DOHH2 (cell line): Measurements from ENCODE around the gene FAM219A.

Source experiments
- H3F3A ChIP-seq: fragments of 200-600 bp; sonication (generic), shearing (Covaris generic); 2 replicates; pipeline ENCODE4 v1.6.0; 2016; ENCODE audit warnings: antibody characterized with exemption, mild to moderate bottlenecking; ENCODE audit not compliant: control insufficient read depth, insufficient read depth
- H3K27ac ChIP-seq: fragments of 200-600 bp; sonication (generic); 2 replicates; pipeline ENCODE4 v1.5.1; 2014; ENCODE audit warnings: low read depth, mild to moderate bottlenecking, low read length, moderate library complexity
- H3K27me3 ChIP-seq: fragments of 200-600 bp; sonication (generic); 2 replicates; pipeline ENCODE4 v1.6.1; 2014; ENCODE audit warnings: mild to moderate bottlenecking, low read length, mixed read lengths; ENCODE audit not compliant: control insufficient read depth
- H3K36me3 ChIP-seq: fragments of 200-600 bp; sonication (generic); 2 replicates; pipeline ENCODE4 v1.6.1; 2014; ENCODE audit warnings: mild to moderate bottlenecking, low read length, moderate library complexity, mixed read lengths; ENCODE audit not compliant: control insufficient read depth
- H3K4me1 ChIP-seq: fragments of 200-600 bp; sonication (generic); 2 replicates; pipeline ENCODE4 v1.6.1; 2014; ENCODE audit warnings: mild to moderate bottlenecking, low read length, mixed read lengths; ENCODE audit not compliant: control insufficient read depth
- H3K4me2 ChIP-seq: fragments of 200-600 bp; sonication (generic); 2 replicates; pipeline ENCODE4 v1.6.0; 2014; ENCODE audit warnings: mild to moderate bottlenecking, low read length, moderate library complexity
- H3K4me3 ChIP-seq: fragments of 200-600 bp; sonication (generic); 2 replicates; pipeline ENCODE4 v1.5.1; 2014; ENCODE audit warnings: mild to moderate bottlenecking, low read length, mixed read lengths
- H3K79me2 ChIP-seq: fragments of 200-600 bp; sonication (generic); 2 replicates; pipeline ENCODE4 v1.6.1; 2014; ENCODE audit warnings: mild to moderate bottlenecking, low read length, mixed read lengths; ENCODE audit not compliant: control insufficient read depth
- H3K9me2 ChIP-seq: fragments of 200-600 bp; sonication (generic); replicated peaks from 2 replicates; pipeline ENCODE4 v1.6.1; 2014; ENCODE audit warnings: mild to moderate bottlenecking, low read length, mixed read lengths; ENCODE audit not compliant: control insufficient read depth
- H3K9me3 ChIP-seq: fragments of 200-600 bp; sonication (generic); 2 replicates; pipeline ENCODE4 v1.6.1; 2014; ENCODE audit warnings: antibody characterized with exemption, low read length, mixed read lengths; ENCODE audit not compliant: control insufficient read depth, insufficient read depth
- H4K20me1 ChIP-seq: fragments of 200-600 bp; sonication (generic); 2 replicates; pipeline ENCODE4 v1.6.0; 2014; ENCODE audit warnings: low read depth, mild to moderate bottlenecking, antibody characterized with exemption, low read length, moderate library complexity; ENCODE audit not compliant: control insufficient read depth, insufficient read depth
- CTCF ChIP-seq: fragments of 200-600 bp; sonication (generic); IDR thresholded peaks from one replicate; pipeline ENCODE4 v1.5.1; 2014; ENCODE audit warnings: antibody characterized with exemption, mild to moderate bottlenecking, low read depth, low read length; ENCODE audit not compliant: poor library complexity, severe bottlenecking
- EZH2phosphoT487 ChIP-seq: fragments of 200-600 bp; sonication (generic); IDR thresholded peaks from 2 replicates; pipeline ENCODE4 v1.6.1; 2017; ENCODE audit warnings: borderline replicate concordance, mild to moderate bottlenecking, antibody characterized with exemption, low read length, moderate library complexity, mixed read lengths

FAM219A gene

GRCh38 chr9:34380034-34380510, 78.3 kb downstream of the FAM219A start:
- H3K79me2 ChIP-seq = no peaks in the 10 kb centered on the region
- H3K27me3 ChIP-seq = peaks cover 19% of the 10 kb centered on the region
- H4K20me1 ChIP-seq = no peaks in the 10 kb centered on the region
- TF ChIP-seq EZH2phosphoT487 = no peak
- no peak for TF ChIP-seq CTCF
- peak overlapping the region; percentile 75 for H3K4me3 ChIP-seq
- H3K9me3 ChIP-seq = no peaks in the 10 kb centered on the region
- no peaks in the 10 kb centered on the region for H3K36me3 ChIP-seq
- H3F3A ChIP-seq = no peaks in the 10 kb centered on the region
- H3K27ac ChIP-seq = no peak overlapping the region
- H3K4me2 ChIP-seq = peak overlapping the region; percentile 85
- no peaks in the 10 kb centered on the region for H3K9me2 ChIP-seq
- peaks cover 44% of the 10 kb centered on the region for H3K4me1 ChIP-seq

- TF ChIP-seq EZH2phosphoT487 (no peak), CTCF (peak; percentile 100)
- H3K27me3 ChIP-seq = peaks cover 19% of the 10 kb centered on the region
Observed at GRCh38 chr9:34379334-34380033, 78.9 kb downstream of the FAM219A start.

GRCh38 chr9:34378376-34379060, 79.9 kb downstream of the FAM219A start:
- Histone ChIP-seq H3K9me2 (no peaks in the 10 kb centered on the region), H3K4me2 (no peak overlapping the region), H3K4me1 (peaks cover 44% of the 10 kb centered on the region), H3K27me3 (peaks cover 16% of the 10 kb centered on the region), H3K9me3 (no peaks in the 10 kb centered on the region), H3K4me3 (no peak overlapping the region), H3K36me3 (no peaks in the 10 kb centered on the region), H3K79me2 (no peaks in the 10 kb centered on the region), H3K27ac (no peak overlapping the region), H3F3A (no peaks in the 10 kb centered on the region), H4K20me1 (no peaks in the 10 kb centered on the region)
- TF ChIP-seq EZH2phosphoT487 (no peak), CTCF (no peak)

More at GRCh38 chr9:34379334-34380033, 78.9 kb downstream of the FAM219A start:
- no peaks in the 10 kb centered on the region for H3F3A ChIP-seq
- H3K4me3 ChIP-seq = peak overlapping the region; percentile 75
- no peaks in the 10 kb centered on the region for H3K9me3 ChIP-seq
- H3K79me2 ChIP-seq = no peaks in the 10 kb centered on the region
- peak overlapping the region; percentile 85 for H3K4me2 ChIP-seq
- H3K36me3 ChIP-seq = no peaks in the 10 kb centered on the region
- H4K20me1 ChIP-seq = no peaks in the 10 kb centered on the region
- H3K4me1 ChIP-seq = peaks cover 44% of the 10 kb centered on the region
- no peaks in the 10 kb centered on the region for H3K9me2 ChIP-seq
- no peak overlapping the region for H3K27ac ChIP-seq
